ENCODE measurements around the gene TCN2.

TCN2 gene

DNA sequence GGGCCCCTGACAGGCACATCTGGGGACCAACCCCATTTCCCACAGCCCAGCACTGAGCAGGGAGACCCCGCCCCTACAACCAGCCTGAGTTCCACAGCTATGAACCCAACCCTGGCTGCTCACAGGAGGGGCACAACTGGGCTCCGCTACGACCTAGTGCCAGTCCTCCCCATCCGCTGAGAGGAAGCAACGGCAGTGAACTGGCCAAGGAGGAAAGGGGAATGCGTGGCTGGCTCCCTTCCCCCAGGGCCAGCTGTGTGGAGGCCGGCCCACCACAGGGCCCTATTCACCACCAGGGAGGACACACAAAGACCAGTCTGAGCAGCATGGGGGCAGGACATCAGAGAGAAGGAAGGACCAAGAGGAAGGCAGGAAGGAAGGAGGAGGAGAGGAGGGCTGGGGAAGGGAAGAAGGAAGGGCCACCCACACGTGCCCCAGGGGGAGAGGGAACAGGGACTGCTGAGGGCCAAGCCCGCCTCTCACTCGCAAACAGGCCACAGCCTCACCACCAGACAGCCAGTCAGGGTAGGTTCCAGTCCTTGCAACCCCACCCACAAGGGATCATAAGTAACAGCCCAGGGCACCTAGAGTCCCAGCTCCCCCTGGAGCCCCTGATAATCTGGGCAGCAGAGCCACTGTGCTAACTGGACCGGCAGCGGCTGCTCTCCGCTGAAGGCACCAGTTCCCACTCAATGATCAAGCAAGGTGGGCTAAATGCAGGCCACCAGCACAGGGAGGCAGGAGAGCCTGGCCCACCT is 24.0 kb upstream of the TCN2 start:
- Histone ChIP-seq H3K9me3 (ENCODE audit: control insufficient read depth, insufficient read depth, low read depth, low read length) (no peaks in the 10 kb centered on the region), H3K4me3 (ENCODE audit: low read depth, low read length) (no peak overlapping the region), H3K27ac (ENCODE audit: extremely low read depth, low read depth, low read length) (no peak overlapping the region), H3K36me3 (ENCODE audit: control insufficient read depth in 2 of 2, insufficient read depth in 1 of 2, low read length in 2 of 2) (peaks cover 16 to 99% of the 10 kb centered on the region in 2 experiments), H3K4me1 (ENCODE audit: control insufficient read depth, insufficient read depth, low read length) (no peaks in the 10 kb centered on the region)
- TF ChIP-seq ZNF280D (tag by site-specific recombination; IDR thresholded peaks at IDR 0.05), result no peak
- no peak for TF ChIP-seq ZNF777 (tag by site-specific recombination; IDR thresholded peaks at IDR 0.05; ENCODE audit: borderline replicate concordance)
- no peak for TF ChIP-seq KLF1 (tag by site-specific recombination; IDR thresholded peaks at IDR 0.05)
- TF ChIP-seq SP2 (tag by site-specific recombination; IDR thresholded peaks at IDR 0.05), result peak; percentile 32; the same call in 1 of the 2 replicates
- TF ChIP-seq, protein P1, sequence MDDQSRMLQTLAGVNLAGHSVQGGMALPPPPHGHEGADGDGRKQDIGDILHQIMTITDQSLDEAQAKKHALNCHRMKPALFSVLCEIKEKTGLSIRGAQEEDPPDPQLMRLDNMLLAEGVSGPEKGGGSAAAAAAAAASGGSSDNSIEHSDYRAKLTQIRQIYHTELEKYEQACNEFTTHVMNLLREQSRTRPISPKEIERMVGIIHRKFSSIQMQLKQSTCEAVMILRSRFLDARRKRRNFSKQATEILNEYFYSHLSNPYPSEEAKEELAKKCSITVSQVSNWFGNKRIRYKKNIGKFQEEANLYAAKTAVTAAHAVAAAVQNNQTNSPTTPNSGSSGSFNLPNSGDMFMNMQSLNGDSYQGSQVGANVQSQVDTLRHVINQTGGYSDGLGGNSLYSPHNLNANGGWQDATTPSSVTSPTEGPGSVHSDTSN (CRISPR knock-in tag; IDR thresholded peaks at IDR 0.05), result no peak
- TF ChIP-seq, protein P2, sequence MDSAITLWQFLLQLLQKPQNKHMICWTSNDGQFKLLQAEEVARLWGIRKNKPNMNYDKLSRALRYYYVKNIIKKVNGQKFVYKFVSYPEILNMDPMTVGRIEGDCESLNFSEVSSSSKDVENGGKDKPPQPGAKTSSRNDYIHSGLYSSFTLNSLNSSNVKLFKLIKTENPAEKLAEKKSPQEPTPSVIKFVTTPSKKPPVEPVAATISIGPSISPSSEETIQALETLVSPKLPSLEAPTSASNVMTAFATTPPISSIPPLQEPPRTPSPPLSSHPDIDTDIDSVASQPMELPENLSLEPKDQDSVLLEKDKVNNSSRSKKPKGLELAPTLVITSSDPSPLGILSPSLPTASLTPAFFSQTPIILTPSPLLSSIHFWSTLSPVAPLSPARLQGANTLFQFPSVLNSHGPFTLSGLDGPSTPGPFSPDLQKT (IDR thresholded peaks at IDR 0.05; ENCODE audit: borderline replicate concordance, low read depth, low read length), result no peak
- no peak for TF ChIP-seq OVOL3 (tag by site-specific recombination; IDR thresholded peaks at IDR 0.05)
- no peak for TF ChIP-seq ZNF776 (tag by site-specific recombination; IDR thresholded peaks at IDR 0.05; ENCODE audit: borderline replicate concordance)
- TF ChIP-seq ZNF530 (tag by site-specific recombination; IDR thresholded peaks at IDR 0.05; ENCODE audit: low read depth), result no peak
- peak; percentile 82 for TF ChIP-seq EGR2 (tag by site-specific recombination; IDR thresholded peaks at IDR 0.05; ENCODE audit: low read depth)
- no peak for TF ChIP-seq ZNF677 (tag by site-specific recombination; IDR thresholded peaks at IDR 0.05)
- no peak for TF ChIP-seq KLF16 (tag by site-specific recombination; IDR thresholded peaks at IDR 0.05)
- peak; percentile 37; the same call in 1 of the 2 replicates for TF ChIP-seq ZFHX2 (tag by site-specific recombination; conservative IDR thresholded peaks at IDR 0.05)
- TF ChIP-seq ZNF302 (tag by site-specific recombination; IDR thresholded peaks at IDR 0.05; ENCODE audit: low read depth), result no peak
- no peak for TF ChIP-seq ZNF529 (tag by site-specific recombination; IDR thresholded peaks at IDR 0.05; ENCODE audit: insufficient replicate concordance)
- no peak for TF ChIP-seq GLIS2 (tag by site-specific recombination; IDR thresholded peaks at IDR 0.05)
- no peak for TF ChIP-seq ZNF169 (tag by site-specific recombination; IDR thresholded peaks at IDR 0.05)
- TF ChIP-seq ZNF623 (tag by site-specific recombination; IDR thresholded peaks at IDR 0.05), result no peak
- TF ChIP-seq, protein P3, sequence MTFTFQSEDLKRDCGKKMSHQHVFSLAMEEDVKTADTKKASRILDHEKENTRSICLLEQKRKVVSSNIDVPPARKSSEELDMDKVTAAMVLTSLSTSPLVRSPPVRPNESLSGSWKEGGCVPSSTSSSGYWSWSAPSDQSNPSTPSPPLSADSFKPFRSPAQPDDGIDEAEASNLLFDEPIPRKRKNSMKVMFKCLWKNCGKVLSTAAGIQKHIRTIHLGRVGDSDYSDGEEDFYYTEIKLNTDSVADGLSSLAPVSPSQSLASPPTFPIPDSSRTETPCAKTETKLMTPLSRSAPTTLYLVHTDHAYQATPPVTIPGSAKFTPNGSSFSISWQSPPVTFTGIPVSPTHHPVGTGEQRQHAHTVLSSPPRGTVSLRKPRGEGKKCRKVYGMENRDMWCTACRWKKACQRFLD (tag by site-specific recombination; IDR thresholded peaks at IDR 0.05), result no peak
- ChIA-PET CTCF (interaction anchor here (0.6 to 0.7 kb wide), 2 partner anchors 579 to 965 kb away, joined by 3 to 6 read pairs; no protein-coding TSS in a partner anchor), POLR2A (interaction anchor here (0.6 to 1.0 kb wide), 3 partner anchors 10 to 369 kb away, joined by 3 to 6 read pairs (median 4); no protein-coding TSS in a partner anchor)
